Activated CD4-positive, CD25-positive, alpha-beta regulatory T cell (primary cell): Measurements from ENCODE around the gene MAF.
A peak's percentile ranks its signal among the peaks of the same experiment; 100 is the strongest.

Experiments used
- DNase-seq, 4 experiments: peaks; one replicate each; lab custom pipeline; 2025; lab: John Stamatoyannopoulos, UW

Gene MAF

DNA sequence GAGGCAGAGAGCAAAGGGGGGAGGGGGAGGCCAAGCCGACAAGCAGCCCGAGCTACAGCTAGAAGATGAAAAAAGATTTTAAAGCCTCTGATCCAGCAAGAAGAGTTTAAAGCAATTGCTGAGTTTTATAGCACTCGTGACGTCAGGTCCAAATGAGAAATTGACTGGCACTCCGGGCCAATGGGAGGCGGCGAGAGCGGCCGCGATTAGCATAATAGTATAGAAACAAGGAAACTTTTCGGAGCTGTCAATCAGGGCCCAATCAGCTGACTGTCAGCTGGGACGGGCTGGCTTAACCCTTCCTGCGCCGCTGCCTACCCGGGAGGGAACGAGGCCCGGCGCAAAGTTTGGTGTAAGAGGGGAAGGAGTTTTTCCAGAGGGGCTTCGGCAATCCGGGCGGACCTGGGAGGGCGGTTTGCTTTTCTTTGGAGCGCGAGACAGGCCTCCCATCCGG lies at the start of gene MAF:
Gene MAF (minus strand): TSS at position 100 of the 454 bp plus-strand sequence. CDS start 835 bp downstream, outside the sequence.
- peak; percentile 58 to 79 (median 68) for DNase-seq

DNA sequence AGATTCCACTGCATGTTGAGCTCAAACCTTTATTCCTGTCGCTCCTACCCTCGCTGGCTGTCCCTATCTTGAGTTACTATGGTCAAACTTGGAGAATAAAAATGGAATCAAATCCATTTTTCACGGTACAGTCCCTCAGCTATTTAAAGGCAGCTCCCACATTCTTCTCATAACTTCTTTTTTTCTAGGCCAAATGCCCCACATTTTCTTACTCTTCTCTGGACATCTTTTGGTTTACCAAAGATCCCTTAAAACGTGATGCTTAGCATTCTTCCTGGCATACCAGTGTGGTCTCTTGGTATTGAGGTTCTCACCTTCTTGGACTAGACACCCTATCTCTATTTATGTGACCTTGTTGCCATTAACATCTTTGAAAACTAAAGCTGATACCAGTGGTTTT lies 48.3 kb upstream of the MAF start:
- no peak for DNase-seq

GRCh38 chr16:79647586-79647985 lies 47.0 kb upstream of the MAF start:
- DNase-seq = no peak

- DNase-seq = no peak
Measured at GRCh38 chr16:79645701-79646100, 45.2 kb upstream of the MAF start.

GRCh38 chr16:79644971-79645667 lies 44.6 kb upstream of the MAF start:
- no peak for DNase-seq

DNA sequence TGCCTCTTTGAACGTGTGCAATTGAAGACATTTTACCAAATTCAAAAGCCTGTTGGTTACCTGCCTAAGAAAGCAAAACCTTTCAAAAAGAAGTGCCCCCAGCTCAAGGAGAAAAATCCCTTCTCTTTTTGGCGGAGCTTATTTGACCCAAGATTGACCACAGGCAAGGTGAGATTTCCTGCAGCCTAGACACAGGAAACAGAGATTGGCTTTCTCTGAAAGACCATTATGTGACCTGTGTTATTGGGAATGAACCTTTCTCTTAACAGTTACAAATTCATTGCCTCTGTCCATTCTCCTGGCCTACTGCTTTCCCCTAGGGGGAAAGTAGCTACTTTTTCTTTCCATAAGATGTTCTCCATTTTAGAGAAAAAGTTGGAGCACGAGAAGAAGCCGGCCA lies 42.1 kb upstream of the MAF start:
- DNase-seq = no peak

DNA sequence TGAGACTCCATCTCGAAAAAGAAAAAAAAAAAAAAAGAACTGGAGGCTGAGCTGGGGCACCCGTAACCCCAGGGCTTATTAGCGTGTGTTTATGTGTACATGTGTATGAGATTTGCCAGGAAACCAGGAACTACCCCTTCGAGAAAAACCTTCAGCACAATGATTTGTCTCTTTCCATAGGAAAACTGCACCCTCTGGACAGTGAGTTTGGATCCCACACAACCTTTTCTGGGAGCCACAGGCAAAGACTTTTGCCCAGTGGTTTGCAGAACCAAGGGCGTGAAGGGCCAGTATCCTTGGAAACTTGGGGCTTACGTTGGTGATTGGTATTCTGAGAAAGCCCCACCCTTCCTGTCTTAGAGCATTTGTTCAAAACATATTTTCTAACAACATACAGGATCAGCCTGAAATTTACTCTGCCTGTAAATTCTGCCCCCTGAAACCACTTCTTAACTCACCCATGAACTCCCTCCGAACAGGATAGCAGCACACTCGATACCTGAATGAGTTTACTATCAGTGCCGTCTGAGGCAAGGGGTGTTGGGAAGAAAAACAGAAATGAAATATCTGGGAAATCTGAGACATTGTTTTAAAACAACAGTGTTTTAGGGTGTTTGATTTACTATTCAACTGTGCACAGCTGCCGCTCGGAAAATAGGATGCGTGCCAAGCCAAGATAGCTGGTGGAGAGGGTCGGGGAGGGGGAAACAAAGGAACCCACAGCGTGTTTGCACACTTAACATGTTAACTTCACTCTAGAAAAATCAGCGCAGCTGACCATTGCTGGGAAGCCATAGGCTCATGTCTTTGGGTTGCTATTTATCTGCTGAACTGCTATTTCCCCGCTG lies 40.2 kb upstream of the MAF start:
- no peak for DNase-seq

- no peak for DNase-seq
Measured at GRCh38 chr16:79639576-79640311, 39.2 kb upstream of the MAF start.

- DNase-seq = no peak
Measured at GRCh38 chr16:79638386-79638785, 37.8 kb upstream of the MAF start.

GRCh38 chr16:79635488-79635887 lies 35.0 kb upstream of the MAF start:
- no peak for DNase-seq

- DNase-seq = no peak
Measured at GRCh38 chr16:79634298-79634697, 33.8 kb upstream of the MAF start.

GRCh38 chr16:79632289-79632688 lies 31.8 kb upstream of the MAF start:
- DNase-seq = no peak

DNA sequence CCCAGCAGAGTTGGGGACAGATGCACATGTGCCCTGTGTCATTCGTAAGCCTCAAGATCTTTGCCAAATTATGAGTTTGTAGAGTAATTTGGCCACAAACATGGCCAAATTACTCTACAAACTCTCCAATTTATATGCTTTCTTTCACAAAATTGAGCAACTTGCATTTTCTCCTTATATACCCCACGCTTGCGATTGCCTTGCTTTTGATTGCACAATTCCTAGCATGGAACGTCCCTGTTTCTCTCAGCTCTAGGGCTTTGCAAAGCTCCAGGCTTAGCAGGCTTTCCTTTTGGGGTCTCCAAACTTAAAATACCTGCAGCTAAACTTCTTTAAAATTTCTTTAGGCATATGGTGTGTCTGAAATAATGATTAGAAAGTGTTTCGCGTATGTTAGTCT lies 28.5 kb upstream of the MAF start:
- DNase-seq = no peak

GRCh38 chr16:79628501-79628975 lies 28.0 kb upstream of the MAF start:
- DNase-seq = peak in 2 of 4 experiments; percentile 9 to 32

DNA sequence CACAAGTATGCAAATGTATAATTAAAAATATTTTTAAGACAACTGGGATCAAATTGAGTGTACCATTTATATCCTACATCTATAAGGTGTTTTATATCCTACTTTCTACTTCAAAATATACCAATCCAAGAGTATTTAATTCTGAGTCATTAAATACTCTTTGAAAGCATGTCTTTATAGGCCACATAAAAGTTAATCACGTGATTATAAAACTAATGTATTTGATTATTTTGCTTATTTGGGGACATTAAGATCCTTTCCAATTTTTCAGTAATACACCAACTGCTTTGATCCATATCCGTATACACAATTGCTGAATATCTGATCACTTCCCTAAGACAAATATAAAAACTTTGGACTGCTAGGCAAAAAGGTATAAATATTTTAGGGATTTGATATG lies 26.6 kb upstream of the MAF start:
- DNase-seq = no peak

GRCh38 chr16:79625738-79626137 lies 25.2 kb upstream of the MAF start:
- no peak for DNase-seq

DNA sequence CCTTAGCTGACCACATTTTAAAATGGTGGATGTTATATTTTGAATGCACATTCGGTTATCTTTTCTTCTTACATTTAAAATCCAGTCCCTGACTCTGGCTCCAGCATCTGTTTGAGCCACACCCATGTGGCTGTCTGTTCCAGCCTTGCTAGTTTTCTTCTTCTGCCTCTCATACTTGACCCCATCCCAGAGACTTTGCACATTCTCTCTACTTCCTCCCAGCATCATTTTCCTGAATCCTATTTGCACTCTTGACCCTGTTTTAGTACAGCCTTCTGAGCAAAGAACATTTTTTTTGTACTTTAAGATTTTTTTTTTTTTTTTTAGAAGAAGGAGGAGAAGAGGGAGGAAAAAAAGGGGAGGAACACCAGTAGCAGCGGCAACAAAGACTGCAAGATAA lies 23.3 kb upstream of the MAF start:
- no peak for DNase-seq

- no peak for DNase-seq
Measured at GRCh38 chr16:79623062-79623461, 22.5 kb upstream of the MAF start.

DNA sequence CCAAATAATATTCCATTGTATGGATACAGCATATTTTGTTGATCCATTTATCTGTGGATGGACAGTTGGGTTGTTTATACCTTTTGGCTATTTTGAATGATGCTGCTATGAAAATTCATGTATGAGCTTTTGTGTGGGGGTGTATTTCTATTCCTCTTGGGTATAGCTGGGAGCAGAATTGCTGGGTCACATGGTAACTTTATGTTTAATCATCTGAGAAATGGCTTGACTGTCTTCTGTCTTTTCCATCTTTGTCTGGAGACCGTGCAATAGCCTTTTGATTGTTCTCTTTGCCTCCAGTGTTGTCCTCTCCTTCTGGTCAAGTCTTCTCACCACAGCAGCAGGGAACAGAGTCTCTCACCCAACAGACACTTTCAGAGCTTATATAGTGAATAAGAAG lies 20.5 kb upstream of the MAF start:
- no peak for DNase-seq

- no peak for DNase-seq
Measured at GRCh38 chr16:79618692-79619050, 18.1 kb upstream of the MAF start.

DNA sequence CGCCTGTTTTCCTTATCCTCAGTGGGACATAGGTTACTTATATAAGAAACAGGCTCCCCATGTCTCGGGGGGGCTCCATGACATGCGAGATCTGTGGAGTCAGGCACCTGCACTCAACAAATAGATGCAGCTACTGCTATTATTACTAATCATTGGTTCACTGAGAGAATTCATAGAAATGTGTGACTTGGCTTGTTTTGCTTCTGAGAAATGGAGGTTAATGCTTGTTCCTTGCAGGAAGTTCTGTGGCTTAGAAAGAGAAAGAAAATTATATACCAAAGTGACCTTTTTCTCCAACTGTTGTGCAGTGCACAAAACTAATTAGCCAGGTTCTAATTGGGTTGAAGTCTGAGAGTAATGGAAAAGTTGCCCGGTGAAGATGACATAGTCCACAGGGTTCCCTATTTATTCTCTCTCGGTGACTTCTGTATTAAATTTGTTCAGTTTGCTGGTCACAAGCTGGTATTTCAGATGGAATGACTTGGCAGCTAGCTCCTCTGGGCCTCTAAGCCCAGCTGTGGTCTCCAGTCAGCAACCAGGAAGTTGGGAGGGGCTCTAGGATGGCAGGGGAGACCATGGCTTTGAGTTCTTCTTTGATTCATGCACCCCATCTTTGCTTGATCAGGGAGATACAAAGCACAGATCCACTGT lies 17.6 kb upstream of the MAF start:
- DNase-seq = peak in 1 of 4 experiments; percentile 8

- no peak for DNase-seq
Measured at GRCh38 chr16:79613009-79613408, 12.5 kb upstream of the MAF start.
